ENCODE results near the gene LRBA. TPM values are rescaled to one million over a fixed set of nuclear protein-coding genes. Genes with fewer than 3 reads are reported as not detected.

The LRBA gene
- total and polyA plus RNA-seq, 8 donors = 7.3 to 156 (median 73.9) TPM

DNA sequence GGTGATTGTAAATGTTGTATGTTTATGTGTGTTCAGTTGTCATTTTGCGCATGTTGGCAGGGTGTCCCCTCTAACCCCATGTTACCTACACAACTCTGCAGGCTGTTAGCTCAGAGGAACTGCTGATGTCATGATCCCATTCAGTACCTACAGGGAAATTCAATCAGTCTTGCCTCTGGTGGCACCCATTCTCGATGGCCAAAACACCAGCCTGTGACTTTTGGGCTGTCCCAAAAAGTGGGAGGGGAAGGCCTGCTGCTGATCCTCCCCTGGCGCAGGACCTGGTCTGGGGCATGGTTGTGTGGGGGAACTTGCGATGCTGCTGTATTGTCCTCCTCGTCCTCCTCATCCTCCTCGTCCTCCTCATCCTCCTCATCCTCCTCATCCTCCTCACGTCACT lies 762.3 kb downstream of the LRBA start:
- Histone ChIP-seq H3K4me3 (no peak overlapping the region), H3K9me3 (no peaks in the 10 kb centered on the region), H3K4me1 (peaks cover 0 to 7% (median 0%) of the 10 kb centered on the region in 4 donors), H3K27ac (no peak overlapping the region), H3K27me3 (no peaks in the 10 kb centered on the region), H3K36me3 (peaks cover 0 to 30% (median 8%) of the 10 kb centered on the region in 4 donors)
- 81 to 92% (median 89%) methylated on average over 7 of the region's 7 CpGs for WGBS, 5 donors
- intact Hi-C loops (cut with DNase I; ENCODE audit: low total_unique reads) = no loop called here
- TF ChIP-seq EP300 (IDR thresholded peaks at IDR 0.05) = no peak
- no peak for TF ChIP-seq POLR2A (IDR thresholded peaks at IDR 0.05)
- TF ChIP-seq, protein P1, sequence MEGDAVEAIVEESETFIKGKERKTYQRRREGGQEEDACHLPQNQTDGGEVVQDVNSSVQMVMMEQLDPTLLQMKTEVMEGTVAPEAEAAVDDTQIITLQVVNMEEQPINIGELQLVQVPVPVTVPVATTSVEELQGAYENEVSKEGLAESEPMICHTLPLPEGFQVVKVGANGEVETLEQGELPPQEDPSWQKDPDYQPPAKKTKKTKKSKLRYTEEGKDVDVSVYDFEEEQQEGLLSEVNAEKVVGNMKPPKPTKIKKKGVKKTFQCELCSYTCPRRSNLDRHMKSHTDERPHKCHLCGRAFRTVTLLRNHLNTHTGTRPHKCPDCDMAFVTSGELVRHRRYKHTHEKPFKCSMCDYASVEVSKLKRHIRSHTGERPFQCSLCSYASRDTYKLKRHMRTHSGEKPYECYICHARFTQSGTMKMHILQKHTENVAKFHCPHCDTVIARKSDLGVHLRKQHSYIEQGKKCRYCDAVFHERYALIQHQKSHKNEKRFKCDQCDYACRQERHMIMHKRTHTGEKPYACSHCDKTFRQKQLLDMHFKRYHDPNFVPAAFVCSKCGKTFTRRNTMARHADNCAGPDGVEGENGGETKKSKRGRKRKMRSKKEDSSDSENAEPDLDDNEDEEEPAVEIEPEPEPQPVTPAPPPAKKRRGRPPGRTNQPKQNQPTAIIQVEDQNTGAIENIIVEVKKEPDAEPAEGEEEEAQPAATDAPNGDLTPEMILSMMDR (IDR thresholded peaks at IDR 0.05) = no peak
- no peak for TF ChIP-seq POLR2AphosphoS5 (IDR thresholded peaks at IDR 0.05)
- no peak for DNase-seq

DNA sequence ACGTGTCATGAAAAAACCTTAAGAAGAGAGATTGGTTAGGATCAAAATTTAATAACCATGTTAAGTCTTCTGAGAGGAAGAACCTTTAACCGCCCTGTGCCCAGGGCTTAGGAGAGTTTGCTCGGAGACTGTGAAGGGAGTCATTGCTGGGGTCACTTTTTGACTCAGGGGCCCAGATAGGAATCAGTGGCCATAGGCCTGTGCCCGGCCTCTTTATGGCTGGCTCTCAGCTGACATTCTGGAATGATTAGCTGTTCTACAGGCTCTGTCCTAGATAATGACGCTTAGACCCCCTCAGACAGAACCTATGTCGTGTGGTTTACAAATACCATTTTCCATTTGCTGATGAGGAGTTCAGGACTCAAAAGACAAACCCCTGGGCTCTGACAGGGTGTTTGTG lies 762.8 kb downstream of the LRBA start:
- TF ChIP-seq POLR2A (IDR thresholded peaks at IDR 0.05) (no peak), EP300 (IDR thresholded peaks at IDR 0.05) (no peak), POLR2AphosphoS5 (IDR thresholded peaks at IDR 0.05) (no peak)
- TF ChIP-seq, protein P1 (IDR thresholded peaks at IDR 0.05) = no peak
- Histone ChIP-seq H3K36me3 (peaks cover 0 to 30% (median 10%) of the 10 kb centered on the region in 4 donors), H3K27me3 (no peaks in the 10 kb centered on the region), H3K4me1 (peaks cover 0 to 7% (median 0%) of the 10 kb centered on the region in 4 donors), H3K9me3 (no peaks in the 10 kb centered on the region), H3K27ac (no peak overlapping the region), H3K4me3 (no peak overlapping the region)
- intact Hi-C loops (cut with DNase I; ENCODE audit: low total_unique reads) = no loop called here
- 76 to 83% (median 78%) methylated on average over 6 of the region's 6 CpGs for WGBS, 5 donors
- DNase-seq = no peak

DNA sequence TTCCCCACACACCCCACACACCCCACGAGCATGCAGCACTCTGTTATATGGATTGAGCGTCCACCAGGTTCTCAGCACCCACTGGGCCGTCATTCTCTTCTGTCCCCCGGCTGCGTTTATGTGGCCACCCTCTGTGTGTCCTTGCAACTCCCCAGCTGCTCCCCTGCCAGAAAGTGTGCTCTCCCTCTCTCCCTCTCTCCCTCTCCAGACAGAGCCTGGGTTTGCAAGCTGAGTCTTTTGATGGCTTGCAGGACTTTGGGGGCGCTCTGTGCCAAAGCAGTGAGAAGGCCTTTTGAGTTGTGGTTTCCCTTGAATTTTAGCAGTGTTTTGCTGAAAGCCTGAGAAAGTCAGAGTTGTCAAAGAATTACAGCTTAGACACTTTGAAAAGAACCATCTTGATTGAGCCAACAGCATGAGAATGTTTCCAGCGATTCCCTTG lies 763.3 kb downstream of the LRBA start:
- WGBS, 5 donors = 54 to 65% (median 56%) methylated on average over 7 of the region's 7 CpGs
- Histone ChIP-seq H3K27me3 (no peaks in the 10 kb centered on the region), H3K36me3 (peaks cover 0 to 28% (median 9%) of the 10 kb centered on the region in 4 donors), H3K27ac (no peak overlapping the region), H3K4me1 (peaks cover 0 to 7% (median 0%) of the 10 kb centered on the region in 4 donors), H3K9me3 (no peaks in the 10 kb centered on the region), H3K4me3 (no peak overlapping the region)
- intact Hi-C loops (cut with DNase I; ENCODE audit: low total_unique reads) = no loop called here
- DNase-seq = peak in 1 of 2 donors; percentile 71
- TF ChIP-seq, protein P1 (IDR thresholded peaks at IDR 0.05) = no peak
- TF ChIP-seq POLR2A (IDR thresholded peaks at IDR 0.05) = no peak
- no peak for TF ChIP-seq POLR2AphosphoS5 (IDR thresholded peaks at IDR 0.05)
- TF ChIP-seq EP300 (IDR thresholded peaks at IDR 0.05) = no peak

DNA sequence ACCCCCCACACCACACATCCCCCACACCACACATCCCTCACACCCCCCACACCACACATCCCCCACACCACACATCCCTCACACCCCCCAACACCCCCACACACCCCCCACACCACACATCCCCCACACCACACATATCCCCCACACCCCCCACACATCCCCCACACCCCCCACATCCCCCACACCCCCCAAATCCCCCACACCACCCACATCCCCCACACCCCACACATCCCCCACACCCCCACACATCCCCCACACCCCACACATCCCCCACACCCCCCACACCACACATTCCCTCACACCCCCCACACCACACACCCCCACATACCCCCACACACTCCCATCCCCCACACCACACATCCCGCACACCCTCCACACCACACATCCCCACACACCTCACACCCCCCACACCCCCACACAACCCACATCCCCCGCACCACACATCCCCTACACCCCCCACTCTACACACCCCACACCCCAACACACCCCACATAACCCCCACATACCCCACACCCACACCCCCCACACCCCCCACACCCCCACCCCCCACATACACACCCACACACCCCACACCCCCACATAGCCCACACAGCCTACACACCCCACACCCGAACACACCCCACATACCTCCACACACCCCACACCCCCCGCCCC lies 764.0 kb downstream of the LRBA start:
- WGBS, 5 donors = 60 to 90% (median 70%) methylated on average over 2 to 4 of the region's 4 CpGs; no CpG with 5 or more reads in 2 of the 5 donors
- no peaks in the 10 kb centered on the region for H3K9me3 ChIP-seq
- no peaks in the 10 kb centered on the region for H3K27me3 ChIP-seq
- TF ChIP-seq POLR2AphosphoS5 (IDR thresholded peaks at IDR 0.05) (no peak), EP300 (IDR thresholded peaks at IDR 0.05) (no peak), POLR2A (IDR thresholded peaks at IDR 0.05) (no peak)
- TF ChIP-seq, protein P1 (IDR thresholded peaks at IDR 0.05) = no peak
- intact Hi-C loops (cut with DNase I; ENCODE audit: low total_unique reads) = no loop called here
- no peak for DNase-seq
- peaks cover 0 to 7% (median 0%) of the 10 kb centered on the region in 4 donors for H3K4me1 ChIP-seq
- no peak overlapping the region for H3K4me3 ChIP-seq
- H3K27ac ChIP-seq = no peak overlapping the region
- H3K36me3 ChIP-seq = peaks cover 0 to 26% (median 9%) of the 10 kb centered on the region in 4 donors

Data from stomach (tissue), 9 donors.